ENCODE results near the gene SH2D1A. TPM values are rescaled to one million over a fixed set of nuclear protein-coding genes. Genes with fewer than 3 reads are reported as not detected.
"Not testable (repeated sequence)": the region's sequence is repeated elsewhere in the genome, so short reads cannot be mapped to it uniquely, and the experiment has no call there.

SH2D1A gene
- total RNA-seq, 4 donors from 2014 or later, result 0.54 to 7.7 (median 1.7) TPM

- no peak for ATAC-seq
- 100% methylated on average over 1 of the region's 1 CpG for WGBS, 2 donors (ENCODE audit: low coverage in 1 of 2)
These were observed 59.5 kb downstream of the SH2D1A start for GRCh38 chrX:124405868-124406267.

GRCh38 chrX:124406294-124407014 is 60.1 kb downstream of the SH2D1A start:
- Histone ChIP-seq H3K27me3 (no peaks in the 10 kb centered on the region), H3K36me3 (no peaks in the 10 kb centered on the region), H3K4me3 (no peak overlapping the region), H3K4me1 (peaks cover 0 to 2% (median 0%) of the 10 kb centered on the region in 3 donors), H3K27ac (no peak overlapping the region), H3K9me3 (no peaks in the 10 kb centered on the region)
- peak; percentile 80 for ATAC-seq
- TF ChIP-seq POLR2A (IDR thresholded peaks at IDR 0.05) (no peak), EP300 (IDR thresholded peaks at IDR 0.05) (no peak), CTCF (IDR thresholded peaks at IDR 0.05) (peak; percentile 8 to 59 (median 49))
- WGBS, 2 donors (ENCODE audit: low coverage in 1 of 2), result 33 to 34% methylated on average over 4 to 12 of the region's 12 CpGs

More at GRCh38 chrX:124405868-124406267, 59.5 kb downstream of the SH2D1A start:
- no peaks in the 10 kb centered on the region for H3K27me3 ChIP-seq
- no peak overlapping the region for H3K4me3 ChIP-seq
- H3K36me3 ChIP-seq, result no peaks in the 10 kb centered on the region
- no peaks in the 10 kb centered on the region for H3K9me3 ChIP-seq
- TF ChIP-seq POLR2AphosphoS5 (IDR thresholded peaks at IDR 0.05) (no peak), CTCF (IDR thresholded peaks at IDR 0.05) (no peak), POLR2A (IDR thresholded peaks at IDR 0.05) (no peak), EP300 (IDR thresholded peaks at IDR 0.05) (no peak)
- H3K4me1 ChIP-seq, result peaks cover 0 to 2% (median 0%) of the 10 kb centered on the region in 3 donors
- H3K27ac ChIP-seq, result no peak overlapping the region

GRCh38 chrX:124407226-124407625 is 60.9 kb downstream of the SH2D1A start:
- 0 to 44% methylated on average over 1 of the region's 1 CpG for WGBS, 2 donors (ENCODE audit: low coverage in 1 of 2)

GRCh38 chrX:124408380-124408779 is 62.0 kb downstream of the SH2D1A start:
- not testable (repeated sequence) for H3K4me3 ChIP-seq

More at GRCh38 chrX:124407226-124407625, 60.9 kb downstream of the SH2D1A start:
- Histone ChIP-seq H3K4me3 (no peak overlapping the region), H3K4me1 (peaks cover 0 to 2% (median 0%) of the 10 kb centered on the region in 3 donors), H3K27me3 (no peaks in the 10 kb centered on the region), H3K27ac (no peak overlapping the region), H3K9me3 (no peaks in the 10 kb centered on the region), H3K36me3 (no peaks in the 10 kb centered on the region)
- TF ChIP-seq EP300 (IDR thresholded peaks at IDR 0.05), result no peak
- TF ChIP-seq POLR2AphosphoS5 (IDR thresholded peaks at IDR 0.05), result no peak
- no peak for TF ChIP-seq CTCF (IDR thresholded peaks at IDR 0.05)
- TF ChIP-seq POLR2A (IDR thresholded peaks at IDR 0.05), result no peak
- ATAC-seq, result no peak

GRCh38 chrX:124413244-124413643 is 66.9 kb downstream of the SH2D1A start:
- H3K4me1 ChIP-seq, result no peaks in the 10 kb centered on the region
- H3K4me3 ChIP-seq, result no peak overlapping the region
- H3K36me3 ChIP-seq, result no peaks in the 10 kb centered on the region
- no peak overlapping the region for H3K27ac ChIP-seq
- H3K27me3 ChIP-seq, result no peaks in the 10 kb centered on the region
- ATAC-seq, result no peak
- H3K9me3 ChIP-seq, result no peaks in the 10 kb centered on the region
- TF ChIP-seq CTCF (IDR thresholded peaks at IDR 0.05), result no peak
- TF ChIP-seq EP300 (IDR thresholded peaks at IDR 0.05), result no peak
- no peak for TF ChIP-seq POLR2A (IDR thresholded peaks at IDR 0.05)
- 85 to 100% methylated on average over 2 to 6 of the region's 6 CpGs for WGBS, 2 donors (ENCODE audit: low coverage in 1 of 2)

More at GRCh38 chrX:124408380-124408779, 62.0 kb downstream of the SH2D1A start:
- not testable (repeated sequence) for ATAC-seq, H3K27me3 ChIP-seq, H3K36me3 ChIP-seq, H3K27ac ChIP-seq, H3K9me3 ChIP-seq, H3K4me1 ChIP-seq
- no CpG with 5 or more reads among the region's 6 CpGs for WGBS, 2 donors (ENCODE audit: low coverage in 1 of 2)

Measured in gastroesophageal sphincter (tissue), 4 donors.